ENCODE data around the gene HSD11B1L. TPM values are rescaled to one million over a fixed set of nuclear protein-coding genes. Genes with fewer than 3 reads are reported as not detected.

Gene HSD11B1L
- total RNA-seq, 1 donor: 6.5 TPM

DNA sequence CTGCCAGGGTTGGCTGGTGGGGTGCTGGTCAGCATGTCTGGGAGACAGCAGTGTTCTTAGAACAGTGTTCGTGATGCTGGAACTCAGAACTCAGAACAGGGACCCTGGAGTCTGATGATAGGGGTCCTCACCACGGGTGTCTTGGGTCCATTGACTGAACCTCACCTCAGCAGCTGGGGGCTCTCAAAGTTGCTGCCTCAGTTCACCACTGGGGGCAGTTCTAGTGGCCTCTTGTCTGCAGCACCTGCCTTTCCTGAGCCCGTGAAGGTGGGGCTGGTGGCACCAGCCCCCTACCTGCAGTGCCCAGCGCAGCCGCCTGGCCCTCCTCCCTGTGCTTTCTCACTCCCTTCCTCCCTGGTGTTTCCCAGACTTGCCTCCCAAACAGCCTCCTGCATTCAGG, 29.5 kb upstream of the HSD11B1L start:
- TF ChIP-seq, protein P1, sequence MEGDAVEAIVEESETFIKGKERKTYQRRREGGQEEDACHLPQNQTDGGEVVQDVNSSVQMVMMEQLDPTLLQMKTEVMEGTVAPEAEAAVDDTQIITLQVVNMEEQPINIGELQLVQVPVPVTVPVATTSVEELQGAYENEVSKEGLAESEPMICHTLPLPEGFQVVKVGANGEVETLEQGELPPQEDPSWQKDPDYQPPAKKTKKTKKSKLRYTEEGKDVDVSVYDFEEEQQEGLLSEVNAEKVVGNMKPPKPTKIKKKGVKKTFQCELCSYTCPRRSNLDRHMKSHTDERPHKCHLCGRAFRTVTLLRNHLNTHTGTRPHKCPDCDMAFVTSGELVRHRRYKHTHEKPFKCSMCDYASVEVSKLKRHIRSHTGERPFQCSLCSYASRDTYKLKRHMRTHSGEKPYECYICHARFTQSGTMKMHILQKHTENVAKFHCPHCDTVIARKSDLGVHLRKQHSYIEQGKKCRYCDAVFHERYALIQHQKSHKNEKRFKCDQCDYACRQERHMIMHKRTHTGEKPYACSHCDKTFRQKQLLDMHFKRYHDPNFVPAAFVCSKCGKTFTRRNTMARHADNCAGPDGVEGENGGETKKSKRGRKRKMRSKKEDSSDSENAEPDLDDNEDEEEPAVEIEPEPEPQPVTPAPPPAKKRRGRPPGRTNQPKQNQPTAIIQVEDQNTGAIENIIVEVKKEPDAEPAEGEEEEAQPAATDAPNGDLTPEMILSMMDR (IDR thresholded peaks at IDR 0.05; ENCODE audit: insufficient read depth, low read depth, low read length): no peak
- no peak overlapping the region for H3K4me3 ChIP-seq (ENCODE audit: low read depth, low read length)
- no peak for DNase-seq (ENCODE audit: low read depth)

DNA sequence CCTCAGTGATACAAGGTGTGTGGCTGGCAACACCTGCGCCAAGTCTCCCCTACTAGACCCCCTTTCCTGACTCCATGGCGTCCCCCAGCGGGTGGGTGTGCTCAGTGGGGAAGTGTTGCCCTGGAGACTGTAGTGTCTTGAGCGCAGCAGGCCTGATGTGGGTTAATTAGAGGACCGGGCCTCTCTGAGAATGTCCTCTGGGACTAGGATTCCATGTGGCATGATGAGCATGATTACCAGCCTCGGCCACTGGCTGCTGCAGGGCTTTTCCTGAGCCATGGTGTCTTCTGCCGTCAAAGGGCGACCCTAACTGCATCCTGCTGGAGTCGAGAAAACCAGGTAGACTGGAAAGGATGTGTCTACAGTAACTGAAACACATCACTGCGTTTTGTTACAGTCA, 28.6 kb upstream of the HSD11B1L start:
- TF ChIP-seq, protein P1 (IDR thresholded peaks at IDR 0.05; ENCODE audit: insufficient read depth, low read depth, low read length): no peak
- H3K4me3 ChIP-seq (ENCODE audit: low read depth, low read length): no peak overlapping the region
- DNase-seq (ENCODE audit: low read depth): no peak

DNA sequence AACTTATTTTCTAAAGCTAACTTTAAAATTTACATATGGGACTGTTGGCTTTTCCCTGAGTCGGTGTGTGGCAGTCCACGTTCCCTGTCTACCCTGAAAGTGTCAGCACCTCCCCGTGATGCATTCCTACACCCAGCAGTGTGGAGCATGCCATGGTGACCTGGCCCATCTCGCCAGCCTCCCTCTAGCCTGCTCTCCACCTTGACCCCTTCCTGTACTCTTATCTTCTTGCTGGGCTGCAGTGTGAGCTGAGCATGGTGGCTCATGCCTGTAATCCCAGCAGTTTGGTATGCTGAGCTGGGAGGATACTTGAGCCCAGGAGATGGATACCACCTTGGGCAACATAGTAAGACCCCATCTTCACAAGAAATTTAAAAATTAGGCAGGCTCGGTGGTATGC, 25.9 kb upstream of the HSD11B1L start:
- no peak overlapping the region for H3K4me3 ChIP-seq (ENCODE audit: low read depth, low read length)
- TF ChIP-seq, protein P1 (IDR thresholded peaks at IDR 0.05; ENCODE audit: insufficient read depth, low read depth, low read length): no peak

DNA sequence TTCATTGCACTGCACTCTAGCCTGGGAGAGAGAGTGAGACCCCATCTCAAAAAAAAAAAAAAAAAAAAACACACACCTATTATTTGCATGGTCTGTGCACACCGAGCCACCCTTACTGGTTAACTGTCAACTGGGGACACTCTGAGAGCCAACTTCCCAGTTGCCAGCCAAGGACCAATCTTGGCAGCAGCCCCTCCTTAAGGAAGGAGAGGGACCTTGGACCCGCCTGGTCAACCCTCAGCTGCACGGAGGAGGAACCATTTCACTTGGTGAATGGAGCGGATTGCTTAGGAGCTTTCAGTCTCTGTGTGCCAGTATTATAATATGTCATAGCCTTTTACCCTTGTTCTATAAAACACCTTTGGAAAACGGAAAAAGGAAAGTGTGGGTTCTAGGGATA, 25.4 kb upstream of the HSD11B1L start:
- DNase-seq (ENCODE audit: low read depth): no peak
- TF ChIP-seq, protein P1 (IDR thresholded peaks at IDR 0.05; ENCODE audit: insufficient read depth, low read depth, low read length): no peak
- H3K4me3 ChIP-seq (ENCODE audit: low read depth, low read length): no peak overlapping the region

More for the DNA sequence above, 25.9 kb upstream of the HSD11B1L start:
- DNase-seq (ENCODE audit: low read depth): no peak

DNA sequence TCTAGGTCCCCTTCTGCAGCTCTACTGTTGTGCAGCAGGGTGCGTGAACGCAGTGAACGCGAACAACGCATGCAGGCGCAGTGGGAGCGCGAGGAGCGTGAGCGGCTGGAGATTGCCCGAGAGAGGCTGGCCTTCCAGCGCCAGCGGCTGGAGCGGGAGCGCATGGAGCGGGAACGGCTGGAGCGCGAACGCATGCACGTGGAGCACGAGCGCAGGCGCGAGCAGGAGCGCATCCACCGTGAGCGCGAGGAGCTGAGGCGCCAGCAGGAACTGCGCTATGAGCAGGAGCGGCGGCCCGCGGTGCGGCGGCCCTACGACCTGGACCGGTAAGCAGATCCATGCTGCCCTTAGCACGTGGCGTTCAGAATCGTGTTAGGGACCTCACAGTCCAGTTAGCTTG, 19.3 kb upstream of the HSD11B1L start:
- H3K4me3 ChIP-seq (ENCODE audit: low read depth, low read length): no peak overlapping the region
- no peak for DNase-seq (ENCODE audit: low read depth)
- TF ChIP-seq, protein P1 (IDR thresholded peaks at IDR 0.05; ENCODE audit: insufficient read depth, low read depth, low read length): no peak

DNA sequence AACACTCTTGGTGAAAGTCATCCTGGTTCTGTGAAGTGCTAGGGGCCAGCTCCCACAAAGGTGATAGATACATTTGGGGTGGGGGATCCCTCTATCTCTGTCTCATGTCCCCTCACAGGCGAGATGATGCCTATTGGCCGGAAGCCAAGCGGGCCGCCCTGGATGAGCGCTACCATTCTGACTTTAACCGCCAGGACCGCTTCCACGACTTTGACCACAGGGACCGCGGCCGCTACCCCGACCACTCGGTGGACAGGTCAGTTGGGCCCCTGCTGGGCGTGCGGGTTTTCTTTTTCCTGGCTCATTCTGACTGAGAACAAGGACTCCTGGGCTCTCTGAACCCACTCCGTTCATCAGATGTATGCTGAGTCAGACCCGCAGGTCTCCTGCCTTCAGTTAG, 16.9 kb upstream of the HSD11B1L start:
- no peak overlapping the region for H3K4me3 ChIP-seq (ENCODE audit: low read depth, low read length)
- no peak for DNase-seq (ENCODE audit: low read depth)
- TF ChIP-seq, protein P1 (IDR thresholded peaks at IDR 0.05; ENCODE audit: insufficient read depth, low read depth, low read length): no peak

DNA sequence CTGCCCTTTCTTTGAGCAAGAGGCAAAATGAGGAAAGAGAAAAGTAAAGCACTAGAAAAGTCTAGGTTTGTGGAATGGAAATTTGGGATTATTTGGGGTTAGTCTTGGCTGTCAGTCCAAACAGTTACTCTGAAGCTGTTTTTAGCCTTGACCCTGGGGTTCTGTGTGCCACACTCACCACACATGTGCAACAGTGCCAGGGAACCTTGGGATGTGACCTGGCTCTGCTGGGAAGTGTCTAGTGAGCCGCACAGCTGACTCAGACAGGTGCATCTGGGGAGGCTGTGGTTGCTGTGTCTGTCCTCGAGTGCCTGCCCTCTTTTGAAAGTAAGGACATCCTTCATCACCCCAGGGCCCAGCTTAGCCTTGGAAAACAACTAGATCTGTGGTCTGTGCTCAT, 16.3 kb upstream of the HSD11B1L start:
- TF ChIP-seq, protein P1 (IDR thresholded peaks at IDR 0.05; ENCODE audit: insufficient read depth, low read depth, low read length): no peak
- H3K4me3 ChIP-seq (ENCODE audit: low read depth, low read length): no peak overlapping the region
- DNase-seq (ENCODE audit: low read depth): no peak
